Astrocyte of the cerebellum (primary cell): ENCODE measurements around the gene SP2.

Experiments used
- DNase-seq: peaks from one replicate; pipeline ENCODE4 v3.0.0-alpha.2; 2011; ENCODE audit warnings: low read depth
- H3K4me3 ChIP-seq: 2 replicates; pipeline ENCODE4 v1.5.1; 2011; ENCODE audit warnings: mild to moderate bottlenecking, low read depth, low read length, moderate library complexity
- CTCF ChIP-seq: IDR thresholded peaks from 2 replicates; pipeline ENCODE4 v1.5.1; 2012; ENCODE audit warnings: low read length, low read depth, moderate library complexity, mild to moderate bottlenecking; ENCODE audit errors: missing control alignments
- in situ Hi-C: cut with HindIII; loops from 2 replicates; pipeline ENCODE4 v1.10.0; 2017; ENCODE audit warnings: low sequenced_read_pairs

The SP2 gene

GRCh38 chr17:47898241-47898640 is 2.2 kb downstream of the SP2 start:
- in situ Hi-C loops = no loop called here
- DNase-seq = no peak
- no peak for TF ChIP-seq CTCF
- no peak overlapping the region for H3K4me3 ChIP-seq

DNA sequence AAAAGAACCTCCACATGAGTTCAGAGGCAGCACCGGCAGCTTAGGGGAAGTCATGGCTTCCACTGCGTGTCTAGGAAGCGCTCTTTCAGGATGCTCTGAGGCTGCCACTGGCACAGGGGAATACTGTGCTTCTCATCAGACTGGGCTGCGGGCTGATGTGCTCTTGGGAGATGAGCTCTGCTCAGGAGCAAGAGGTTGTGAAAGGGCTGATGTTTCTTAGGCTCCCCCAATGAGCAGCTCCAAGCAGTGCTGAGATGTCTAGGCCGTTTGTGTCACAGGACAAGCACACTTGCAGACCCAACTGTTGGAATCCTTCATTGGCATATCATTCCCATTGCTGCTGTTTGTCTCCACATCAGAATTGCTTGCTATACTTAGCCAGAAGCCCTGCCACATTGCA is 3.6 kb downstream of the SP2 start:
- in situ Hi-C loops = no loop called here
- no peak for TF ChIP-seq CTCF
- no peak overlapping the region for H3K4me3 ChIP-seq
- DNase-seq = no peak

DNA sequence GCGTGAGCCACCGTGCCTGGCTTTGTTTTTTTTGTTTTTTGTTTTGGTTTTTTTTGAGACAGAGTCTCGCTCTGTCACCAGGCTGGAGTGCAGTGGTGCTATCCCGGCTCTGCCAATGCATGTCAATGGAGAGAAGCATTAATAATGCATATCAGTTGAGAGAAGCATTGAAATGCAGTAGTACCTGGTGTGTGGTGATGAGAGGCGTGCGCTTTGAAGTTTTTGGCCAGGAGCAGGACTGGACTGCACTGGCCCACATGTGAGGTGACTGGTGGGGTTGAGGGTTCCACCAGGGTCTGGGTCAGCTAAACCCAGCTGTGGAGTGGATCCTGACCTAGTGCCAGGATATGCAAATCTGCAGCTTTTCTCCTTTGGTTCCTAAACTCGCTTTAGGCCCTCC is 5.4 kb downstream of the SP2 start:
- in situ Hi-C loops = no loop called here
- TF ChIP-seq CTCF = no peak
- no peak for DNase-seq
- H3K4me3 ChIP-seq = no peak overlapping the region

- no peak for TF ChIP-seq CTCF
- no peak overlapping the region for H3K4me3 ChIP-seq
- DNase-seq = no peak
- in situ Hi-C loops = no loop called here
Measured at GRCh38 chr17:47902039-47902744, 6.2 kb downstream of the SP2 start.

DNA sequence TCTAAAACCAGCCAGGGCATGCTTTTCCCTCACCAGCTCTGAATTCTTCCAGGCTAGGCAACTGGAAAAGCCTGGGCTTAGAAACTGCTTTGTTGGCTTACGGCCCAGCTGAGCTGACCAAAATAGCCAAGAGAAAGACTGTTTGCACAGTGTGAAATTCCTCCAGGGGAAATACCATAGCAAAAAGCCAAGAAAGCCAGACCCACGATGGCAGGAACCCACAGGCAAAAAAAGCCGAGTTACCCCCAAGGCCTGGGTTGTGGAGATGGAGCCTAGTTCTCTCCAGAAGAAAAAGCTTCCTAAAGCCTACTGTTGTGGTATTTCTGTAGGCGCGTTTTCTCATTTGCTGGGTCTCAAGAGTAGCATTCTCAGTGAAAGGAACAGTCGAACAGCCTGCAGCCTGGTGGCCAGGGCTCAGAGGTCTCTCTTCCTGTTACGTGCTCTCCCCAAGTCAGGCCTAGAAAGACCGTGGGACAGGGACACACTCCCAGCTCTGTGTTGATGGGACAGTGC is 9.2 kb downstream of the SP2 start:
- in situ Hi-C loops = no loop called here
- no peak overlapping the region for H3K4me3 ChIP-seq
- peak; percentile 96 for DNase-seq
- no peak for TF ChIP-seq CTCF

GRCh38 chr17:47906443-47906842 is 10.4 kb downstream of the SP2 start:
- in situ Hi-C loops = no loop called here
- TF ChIP-seq CTCF = no peak
- DNase-seq = no peak
- H3K4me3 ChIP-seq = no peak overlapping the region
